HepG2 (cell line): ENCODE results near the gene TMEM45A. TPM values are rescaled to one million over a fixed set of nuclear protein-coding genes. Genes with fewer than 3 reads are reported as not detected.

Experiments used
- ATAC-seq: fragments of 200-7000 bp; cut with Tn5 transposase; 3 replicates; pipeline ENCODE4 v1.9.1; 2020; ENCODE audit warnings: mild to moderate bottlenecking, moderate library complexity
- BruUV-seq: library from RNA; stranded (reverse); fragments of 400-500 nt; replicated peaks from 2 replicates; lab custom pipeline; 2021; lab: Mats Ljungman, UMichigan
- CTCF ChIA-PET: fragments of 300-600 bp; formaldehyde crosslinking; extraction: SDS; loops from one replicate; lab custom pipeline; 2021; ENCODE audit warnings: low total read pairs, inconsistent platforms, low intra/inter-chr PET ratio; lab: Yijun Ruan, JAX
- POLR2A ChIA-PET: fragments of 350-600 bp; sonication (Branson Sonifier 250); formaldehyde crosslinking; loops from one replicate; lab custom pipeline; 2020; ENCODE audit warnings: antibody characterized with exemption, inconsistent platforms; lab: Yijun Ruan, JAX
- DNase-seq: peaks from one replicate; pipeline ENCODE4 v3.0.0-alpha.2; 2015; ENCODE audit warnings: low spot score
- FAIRE-seq: peaks from 3 replicates; lab custom pipeline; 2011; peaks lifted over from hg19 to GRCh38; lab: Jason Lieb, UNC
- H2AFZ ChIP-seq: one replicate; pipeline ENCODE4 v1.6.1; 2011; ENCODE audit warnings: low read length, inconsistent platforms
- H3K27ac ChIP-seq: fragments of 300-600 bp; 3 replicates; pipeline ENCODE4 v1.8.0; 2011; ENCODE audit warnings: mixed run types, mild to moderate bottlenecking, mixed read lengths, low read length, inconsistent platforms; ENCODE audit not compliant: insufficient read depth; ENCODE audit errors: extremely low read length
- H3K27me3 ChIP-seq, 2 experiments: fragments of 200-600 bp in 1 of 2; 2 replicates in 1 of 2; 3 replicates in 1 of 2; pipeline versions ENCODE4 v1.6.0 to v1.8.0; 2011; ENCODE audit warnings: low read length in 2 of 2, mild to moderate bottlenecking in 2 of 2, moderate library complexity in 2 of 2, inconsistent platforms in 1 of 2; ENCODE audit not compliant: insufficient read depth in 2 of 2, control insufficient read depth in 1 of 2
- H3K36me3 ChIP-seq, 2 experiments: fragments of 200-600 bp in 1 of 2; replicated peaks in 1 of 2; 2 replicates in 1 of 2; 3 replicates in 1 of 2; pipeline versions ENCODE4 v1.5.1 to v1.8.0; 2011; ENCODE audit warnings: low read length in 2 of 2, inconsistent platforms in 1 of 2; ENCODE audit not compliant: insufficient read depth in 2 of 2, control insufficient read depth in 1 of 2
- H3K4me1 ChIP-seq: 2 replicates; pipeline ENCODE4 v1.5.1; 2012; ENCODE audit warnings: low read length, inconsistent platforms; ENCODE audit not compliant: insufficient read depth
- H3K4me2 ChIP-seq: 2 replicates; pipeline ENCODE4 v1.6.0; 2011; ENCODE audit warnings: low read depth, low read length, inconsistent platforms
- H3K4me3 ChIP-seq, 3 experiments: fragments of 200-600 bp in 1 of 3; sonication (generic), shearing (Covaris generic) in 1 of 3; replicated peaks in 1 of 3; 2 replicates each; pipeline ENCODE4 v1.5.1; 2011 to 2016; ENCODE audit warnings: low read length in 3 of 3, inconsistent platforms in 2 of 3, low read depth in 2 of 3, mild to moderate bottlenecking in 2 of 3, control low read depth in 1 of 3, mixed read lengths in 1 of 3; ENCODE audit not compliant: insufficient read depth in 1 of 3
- H3K79me2 ChIP-seq: one replicate; pipeline ENCODE4 v1.6.1; 2011; ENCODE audit warnings: low read length, inconsistent platforms; ENCODE audit not compliant: insufficient read depth
- H3K9ac ChIP-seq: 2 replicates; pipeline ENCODE4 v1.6.0; 2011; ENCODE audit warnings: mild to moderate bottlenecking, low read depth, low read length, inconsistent platforms; ENCODE audit not compliant: insufficient read depth
- H3K9me3 ChIP-seq: 2 replicates; pipeline ENCODE4 v1.5.1; 2012; ENCODE audit warnings: mild to moderate bottlenecking, low read length
- H4K20me1 ChIP-seq: 2 replicates; pipeline ENCODE4 v1.6.0; 2011; ENCODE audit warnings: inconsistent platforms, mild to moderate bottlenecking, low read length, moderate library complexity; ENCODE audit not compliant: insufficient read depth
- BORCS8-MEF2B ChIP-seq: sonication (generic); formaldehyde crosslinking; IDR thresholded peaks from 2 replicates; pipeline ENCODE4 v1.8.0; 2022; ENCODE audit warnings: mild to moderate bottlenecking, missing genetic modification reagents
- BRD4 ChIP-seq: sonication (generic); formaldehyde crosslinking; IDR thresholded peaks from 2 replicates; pipeline ENCODE4 v1.4.0; 2020; ENCODE audit warnings: missing genetic modification reagents
- CEBPZ ChIP-seq: IDR thresholded peaks from 2 replicates; pipeline ENCODE4 v1.6.1; 2012; ENCODE audit warnings: low read length, improper control_type of control experiment
- KAT2B ChIP-seq: fragments of 150-350 bp; IDR thresholded peaks from 2 replicates; pipeline ENCODE4 v1.6.1; 2014; ENCODE audit warnings: low read depth, low read length, borderline replicate concordance
- KDM5B ChIP-seq: sonication (generic); formaldehyde crosslinking; IDR thresholded peaks from 2 replicates; pipeline ENCODE4 v1.4.0; 2020; ENCODE audit warnings: missing genetic modification reagents, mild to moderate bottlenecking, borderline replicate concordance
- MBD4 ChIP-seq: IDR thresholded peaks from 2 replicates; pipeline ENCODE4 v1.6.1; 2012; ENCODE audit warnings: low read length, inconsistent platforms, borderline replicate concordance
- PAXIP1 ChIP-seq: sonication (generic); formaldehyde crosslinking; conservative IDR thresholded peaks from 2 replicates; pipeline ENCODE4 v1.4.0; 2020; ENCODE audit warnings: mild to moderate bottlenecking, missing genetic modification reagents, moderate library complexity
- TIGD3 ChIP-seq: sonication (generic); formaldehyde crosslinking; IDR thresholded peaks from 2 replicates; pipeline ENCODE4 v1.5.1; 2020; ENCODE audit warnings: mild to moderate bottlenecking, missing genetic modification reagents, borderline replicate concordance
- ZFP62 ChIP-seq: sonication (generic); formaldehyde crosslinking; IDR thresholded peaks from 2 replicates; pipeline ENCODE4 v1.4.0; 2020; ENCODE audit warnings: missing genetic modification reagents
- ZNF280B ChIP-seq: sonication (generic); formaldehyde crosslinking; IDR thresholded peaks from 2 replicates; pipeline ENCODE4 v1.5.0; 2020; ENCODE audit warnings: missing genetic modification reagents, mild to moderate bottlenecking, borderline replicate concordance
- ZNF569 ChIP-seq: sonication (generic); formaldehyde crosslinking; IDR thresholded peaks from 2 replicates; pipeline ENCODE4 v1.5.0; 2020; ENCODE audit warnings: mild to moderate bottlenecking, missing genetic modification reagents, moderate library complexity, borderline replicate concordance
- WGBS: methylation state at CpG from one replicate; pipeline ENCODE4 v1.1.6; 2017; ENCODE audit warnings: low lambda C conversion rate; 5-methylcytosine and 5-hydroxymethylcytosine counted together
- in situ Hi-C: cut with HindIII; loops from 2 replicates; pipeline ENCODE4 v1.10.0; 2017; ENCODE audit warnings: low pct_unique_long_range_greater_than_20kb; ENCODE audit not compliant: extremely low pct_ligation_motif_present
- intact Hi-C: fragments of 100-400 bp; cut with micrococcal nuclease; formaldehyde crosslinking; loops from one replicate; pipeline ENCODE4 v1.10.0; 2022; ENCODE audit not compliant: unreplicated experiment
- polyA plus RNA-seq, 8 experiments: library from polyadenylated mRNA; depleted of rRNA in 3 of 8; stranded (reverse) in 7 of 8; unstranded in 1 of 8; fragments of >200 nt; fragmentation: Illumina TruSeq in 4 of 8; extraction: Trizol in 4 of 8; gene quantifications; 2 replicates each; pipeline versions ENCODE4 v1.2.1 to v1.2.3, GENCODE V29; 2011 to 2016; ENCODE audit warnings: low read depth in 4 of 8, missing spikeins in 1 of 8, mixed read lengths in 1 of 8; ENCODE audit not compliant: insufficient read depth in 1 of 8
- total RNA-seq, 5 experiments: library from RNA; depleted of rRNA; stranded (reverse); fragments of >200 nt; fragmentation: Illumina TruSeq; extraction: Trizol; gene quantifications; 2 replicates each; pipeline ENCODE4 v1.2.3, GENCODE V29; 2016; ENCODE audit warnings: low read depth in 1 of 5

TMEM45A gene
- total and polyA plus RNA-seq, 2 of the 13 experiments (the other 11 are each of a cell fraction or from before 2014, with no cell fraction given) = 14.8 to 38.5 TPM

- ChIA-PET CTCF (no interaction called here), POLR2A (no interaction called here)
- intact Hi-C loops = no loop called here
- in situ Hi-C loops = no loop called here
- Histone ChIP-seq H3K27ac (no peak overlapping the region), H3K4me1 (peaks cover 6% of the 10 kb centered on the region), H3K36me3 (no peaks in the 10 kb centered on the region), H3K9me3 (no peaks in the 10 kb centered on the region), H3K4me3 (no peak overlapping the region), H3K9ac (no peak overlapping the region), H3K79me2 (no peaks in the 10 kb centered on the region), H2AFZ (no peak overlapping the region), H3K27me3 (0 out of 5 replicates have a peak, but pooled peaks cover 0 to 4% of the 10 kb centered on the region in 2 experiments), H4K20me1 (no peaks in the 10 kb centered on the region), H3K4me2 (no peak overlapping the region)
- DNase-seq (no peak), FAIRE-seq (no peak), ATAC-seq (no peak; the same call in 2 of the 3 replicates)
- WGBS = no CpG with 5 or more reads among the region's 5 CpGs
- no TSS peak for BruUV-seq
- TF ChIP-seq ZNF280B (CRISPR knock-in tag) = no peak
- TF ChIP-seq TIGD3 (CRISPR knock-in tag) = no peak
- no peak for TF ChIP-seq BRD4 (CRISPR knock-in tag)
- no peak for TF ChIP-seq BORCS8-MEF2B (CRISPR knock-in tag)
- no peak for TF ChIP-seq PAXIP1 (CRISPR knock-in tag)
- TF ChIP-seq ZNF569 (CRISPR knock-in tag) = no peak
- TF ChIP-seq KAT2B = no peak
- no peak for TF ChIP-seq MBD4
- TF ChIP-seq KDM5B (CRISPR knock-in tag) = no peak
- TF ChIP-seq ZFP62 (CRISPR knock-in tag) = no peak
- no peak for TF ChIP-seq CEBPZ
Measured at GRCh38 chr3:100480081-100480480, 12.3 kb upstream of the TMEM45A start.
